Naive thymus-derived CD4-positive, alpha-beta T cell (primary cell): ENCODE measurements around the gene LRRFIP1. TPM values are rescaled to one million over a fixed set of nuclear protein-coding genes. Genes with fewer than 3 reads are reported as not detected.

Source experiments
- ATAC-seq: fragments of 150-1000 bp; cut with Tn5 transposase; 2 replicates; pipeline ENCODE4 v1.10.0; 2021; ENCODE audit warnings: mild to moderate bottlenecking, moderate library complexity
- CTCF ChIA-PET: fragments of 350-600 bp; sonication (Branson Sonifier 250); formaldehyde crosslinking; loops from one replicate; lab custom pipeline; 2021; ENCODE audit warnings: antibody characterized with exemption; lab: Charles Lee
- POLR2A ChIA-PET: fragments of 350-600 bp; sonication (Branson Sonifier 250); formaldehyde crosslinking; loops from one replicate; lab custom pipeline; 2021; ENCODE audit warnings: antibody characterized with exemption, inconsistent platforms; lab: Charles Lee
- DNase-seq, 9 donors: peaks; one replicate each; pipeline versions ENCODE4 v3.0.0 to v3.0.0-alpha.2; 2020 to 2022; ENCODE audit warnings: mixed read lengths in 1 of 9
- H3K27ac ChIP-seq: one replicate; pipeline ENCODE4 v1.7.0; 2013; ENCODE audit warnings: mild to moderate bottlenecking, low read depth, low read length, moderate library complexity
- H3K27me3 ChIP-seq, 2 donors: one replicate each; pipeline ENCODE4 v1.7.0; 2013; ENCODE audit warnings: low read length in 2 of 2, mild to moderate bottlenecking in 2 of 2, moderate library complexity in 2 of 2; ENCODE audit not compliant: control insufficient read depth in 2 of 2, insufficient read depth in 2 of 2
- H3K36me3 ChIP-seq, 3 experiments: 1 replicate in 2 of 3; 2 replicates in 1 of 3; pipeline ENCODE4 v1.7.0; 2013; ENCODE audit warnings: low read length in 3 of 3, mild to moderate bottlenecking in 3 of 3, moderate library complexity in 1 of 3; ENCODE audit not compliant: insufficient read depth in 3 of 3, control insufficient read depth in 2 of 3
- H3K4me1 ChIP-seq, 2 donors: one replicate each; pipeline ENCODE4 v1.7.0; 2013; ENCODE audit warnings: low read length in 2 of 2, mild to moderate bottlenecking in 2 of 2, moderate library complexity in 1 of 2; ENCODE audit not compliant: control insufficient read depth in 2 of 2, insufficient read depth in 2 of 2
- H3K4me3 ChIP-seq: 2 replicates; pipeline ENCODE4 v1.7.0; 2013; ENCODE audit warnings: mild to moderate bottlenecking, low read length
- H3K9me3 ChIP-seq, 3 experiments: 1 replicate in 2 of 3; 2 replicates in 1 of 3; pipeline ENCODE4 v1.7.0; 2013; ENCODE audit warnings: low read length in 3 of 3; ENCODE audit not compliant: control insufficient read depth in 2 of 3
- H3K27ac Mint-ChIP-seq, 9 donors: one replicate each; pipeline ENCODE4 v1.8.0; 2020 to 2022; ENCODE audit warnings: mixed read lengths in 9 of 9, mild to moderate bottlenecking in 8 of 9, moderate library complexity in 5 of 9, inconsistent platforms in 2 of 9
- H3K27me3 Mint-ChIP-seq, 5 donors: one replicate each; pipeline ENCODE4 v1.8.0; 2021 to 2022; ENCODE audit warnings: mixed read lengths in 5 of 5, mild to moderate bottlenecking in 1 of 5
- H3K36me3 Mint-ChIP-seq, 5 donors: one replicate each; pipeline ENCODE4 v1.8.0; 2020 to 2022; ENCODE audit warnings: mixed read lengths in 5 of 5, mild to moderate bottlenecking in 3 of 5, inconsistent platforms in 1 of 5
- H3K4me1 Mint-ChIP-seq, 7 donors: one replicate each; pipeline ENCODE4 v1.8.0; 2020 to 2022; ENCODE audit warnings: mixed read lengths in 7 of 7, mild to moderate bottlenecking in 3 of 7, inconsistent platforms in 1 of 7
- H3K4me3 Mint-ChIP-seq, 10 donors: one replicate each; pipeline ENCODE4 v1.8.0; 2020 to 2022; ENCODE audit warnings: mild to moderate bottlenecking in 10 of 10, mixed read lengths in 10 of 10, moderate library complexity in 6 of 10, inconsistent platforms in 2 of 10
- H3K9me3 Mint-ChIP-seq, 11 donors: one replicate each; pipeline ENCODE4 v1.8.0; 2020 to 2022; ENCODE audit warnings: mixed read lengths in 11 of 11, mild to moderate bottlenecking in 4 of 11, inconsistent platforms in 1 of 11, moderate library complexity in 1 of 11
- intact Hi-C, 2 donors: fragments of 100-400 bp; cut with micrococcal nuclease; formaldehyde crosslinking; loops; one replicate each; pipeline ENCODE4 v1.15.1; 2023
- polyA plus RNA-seq, 2 donors: library from polyadenylated mRNA; unstranded; fragments of 300-500 nt; fragmentation: Illumina TruSeq; gene quantifications; one replicate each; pipeline ENCODE4 v1.2.3, GENCODE V29; 2021
- total RNA-seq, 6 experiments: library from RNA in 5 of 6; stranded (reverse) in 5 of 6; gene quantifications; 1 replicate in 5 of 6; 2 replicates in 1 of 6; pipeline ENCODE4 v1.2.3 and lab custom pipeline; 2021 to 2026

LRRFIP1 gene
- total and polyA plus RNA-seq, 7 experiments from 2014 or later = 82.2 to 257 (median 105) TPM

DNA sequence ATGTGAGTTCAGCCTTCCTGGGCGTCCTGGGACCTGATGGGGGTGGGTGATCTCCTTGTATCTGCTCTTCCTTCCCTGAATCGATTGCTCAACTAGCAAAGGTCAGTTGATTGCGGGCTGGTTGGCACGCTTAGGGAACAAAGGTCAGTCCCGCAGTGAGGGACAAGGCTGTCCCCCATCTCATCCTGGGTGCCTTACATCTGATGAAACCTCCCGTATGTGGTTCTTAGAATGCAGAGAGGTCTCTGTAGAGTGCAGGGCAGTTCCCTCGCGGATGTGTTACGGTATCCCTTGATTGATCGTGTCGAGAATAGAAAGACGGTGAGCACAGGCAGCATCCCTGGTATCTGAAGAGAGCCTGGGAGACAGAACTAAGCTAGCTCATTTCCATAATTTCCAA, 114.8 kb downstream of the LRRFIP1 start:
- DNase-seq (no peak), ATAC-seq (no peak)
- Mint-ChIP-seq H3K27me3 (no peaks in the 10 kb centered on the region), H3K4me1 (peaks cover 38 to 77% (median 65%) of the 10 kb centered on the region in 7 donors), H3K9me3 (no peaks in the 10 kb centered on the region), H3K4me3 (no peak overlapping the region), H3K27ac (peak overlapping the region; percentile 56 to 94 (median 88)), H3K36me3 (peaks cover 4 to 14% (median 5%) of the 10 kb centered on the region in 5 donors)
- Histone ChIP-seq H3K9me3 (no peaks in the 10 kb centered on the region), H3K36me3 (peaks cover 0 to 16% (median 0%) of the 10 kb centered on the region in 3 experiments), H3K4me1 (peaks cover 4 to 8% of the 10 kb centered on the region in 2 donors), H3K27ac (no peak overlapping the region), H3K27me3 (no peaks in the 10 kb centered on the region), H3K4me3 (no peak overlapping the region)
- intact Hi-C loops = loop anchor here in 1 of 2 donors (10.0 kb wide), 1 partner anchor 227 kb away; no protein-coding TSS in a partner anchor
- CTCF ChIA-PET = interaction anchor here (0.5 to 6.2 kb wide), 7 partner anchors 14 to 588 kb away, joined by 3 to 181 read pairs (median 4); no protein-coding TSS in a partner anchor
- POLR2A ChIA-PET = no interaction called here

- H3K9me3 Mint-ChIP-seq = no peaks in the 10 kb centered on the region
- ATAC-seq (no peak), DNase-seq (no peak)
- peaks cover 4 to 14% (median 5%) of the 10 kb centered on the region in 5 donors for H3K36me3 Mint-ChIP-seq
- intact Hi-C loops = loop anchor here in 1 of 2 donors (10.0 kb wide), 1 partner anchor 228 kb away; no protein-coding TSS in a partner anchor
- Histone ChIP-seq H3K4me1 (peaks cover 4 to 8% of the 10 kb centered on the region in 2 donors), H3K27ac (peak overlapping the region; percentile 45), H3K4me3 (no peak overlapping the region), H3K9me3 (no peaks in the 10 kb centered on the region), H3K36me3 (peaks cover 0 to 12% (median 0%) of the 10 kb centered on the region in 3 experiments), H3K27me3 (no peaks in the 10 kb centered on the region)
- H3K4me1 Mint-ChIP-seq = peaks cover 36 to 73% (median 65%) of the 10 kb centered on the region in 7 donors
- H3K27ac Mint-ChIP-seq = peak overlapping the region; percentile 56 to 94 (median 88)
- no peaks in the 10 kb centered on the region for H3K27me3 Mint-ChIP-seq
- peak overlapping the region in 1 of 10 donors; percentile 5 for H3K4me3 Mint-ChIP-seq
- POLR2A ChIA-PET = no interaction called here
- CTCF ChIA-PET = interaction anchor here (0.5 to 6.2 kb wide), 9 partner anchors 15 to 588 kb away, joined by 3 to 181 read pairs (median 4); no protein-coding TSS in a partner anchor
These were observed 115.2 kb downstream of the LRRFIP1 start for GRCh38 chr2:237742614-237743013.

DNA sequence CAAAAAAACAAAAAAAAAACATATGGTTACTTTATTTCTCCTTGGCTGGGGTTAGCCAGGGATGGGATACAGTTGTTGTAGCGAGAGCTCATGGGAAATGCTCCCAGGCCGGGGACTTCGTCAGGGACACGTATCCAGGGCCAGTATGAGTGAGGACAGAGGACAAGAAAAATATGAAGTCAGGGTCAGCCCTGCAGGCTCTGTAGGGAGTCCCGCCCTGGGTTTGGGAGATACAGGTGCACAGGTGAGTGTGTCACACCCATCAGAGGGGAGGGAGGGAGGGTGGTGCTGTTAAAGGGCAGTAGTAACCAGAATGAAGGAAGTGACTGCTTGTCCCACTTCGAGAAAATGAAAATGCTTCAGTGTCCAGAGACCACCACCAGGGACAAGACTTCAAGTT, 115.6 kb downstream of the LRRFIP1 start:
- DNase-seq (no peak), ATAC-seq (no peak)
- Histone ChIP-seq H3K36me3 (peaks cover 0 to 11% (median 3%) of the 10 kb centered on the region in 3 experiments), H3K4me1 (peaks cover 4 to 8% of the 10 kb centered on the region in 2 donors), H3K27ac (peak overlapping the region; percentile 45), H3K27me3 (no peaks in the 10 kb centered on the region), H3K4me3 (no peak overlapping the region), H3K9me3 (no peaks in the 10 kb centered on the region)
- H3K36me3 Mint-ChIP-seq = peaks cover under 1 to 14% (median 5%) of the 10 kb centered on the region in 5 donors
- POLR2A ChIA-PET = interaction anchor here (1.5 kb wide), 1 partner anchor 45 kb away, joined by 3 read pairs; no protein-coding TSS in a partner anchor
- CTCF ChIA-PET = interaction anchor here (0.7 to 6.2 kb wide), 9 partner anchors 15 to 589 kb away, joined by 3 to 181 read pairs (median 4); no protein-coding TSS in a partner anchor
- intact Hi-C loops = loop anchor here in 1 of 2 donors (10.0 kb wide), 1 partner anchor 228 kb away; no protein-coding TSS in a partner anchor
- no peaks in the 10 kb centered on the region for H3K27me3 Mint-ChIP-seq
- no peak overlapping the region for H3K4me3 Mint-ChIP-seq
- peaks cover 32 to 69% (median 61%) of the 10 kb centered on the region in 7 donors for H3K4me1 Mint-ChIP-seq
- H3K9me3 Mint-ChIP-seq = no peaks in the 10 kb centered on the region
- H3K27ac Mint-ChIP-seq = peak overlapping the region; percentile 74 to 94 (median 88)

DNA sequence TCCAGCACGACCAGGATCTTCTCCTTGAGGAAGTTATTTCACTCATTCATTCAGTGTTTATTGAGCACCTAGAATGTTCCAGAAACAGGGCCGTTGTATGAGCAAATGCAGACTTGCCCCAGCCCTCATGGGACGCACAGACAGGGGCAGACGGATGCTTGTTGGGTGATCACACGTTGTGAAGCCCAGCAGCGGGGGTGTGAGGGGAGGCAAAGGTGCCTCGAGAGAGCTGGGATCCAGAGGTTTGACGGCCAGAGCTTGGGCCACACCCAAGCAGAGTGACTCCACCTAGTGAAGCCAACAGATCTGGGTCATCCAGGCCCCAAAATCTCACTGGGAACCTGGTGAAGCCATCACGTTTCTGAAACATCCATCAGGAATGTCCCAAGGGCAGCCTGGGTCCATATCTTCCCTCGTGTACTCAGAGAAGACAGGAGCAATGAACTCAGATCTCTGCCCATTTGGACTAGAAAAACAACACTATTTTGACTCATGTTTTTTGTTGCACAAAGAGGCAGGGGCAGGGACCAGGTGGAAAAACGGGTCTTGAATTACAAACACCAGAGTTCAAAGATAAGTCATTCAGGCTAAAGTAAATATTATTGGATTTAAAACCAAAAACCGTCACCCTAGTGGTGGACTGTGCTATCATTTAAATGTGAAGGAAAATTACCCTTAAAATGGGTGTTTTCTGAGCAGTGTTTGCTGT, 116.3 kb downstream of the LRRFIP1 start:
- Mint-ChIP-seq H3K36me3 (peaks cover 2 to 20% (median 4%) of the 10 kb centered on the region in 5 donors), H3K4me1 (peaks cover 30 to 62% (median 55%) of the 10 kb centered on the region in 7 donors), H3K9me3 (no peaks in the 10 kb centered on the region), H3K27me3 (no peaks in the 10 kb centered on the region), H3K4me3 (peak overlapping the region in 1 of 10 donors; percentile 20), H3K27ac (peak overlapping the region; percentile 67 to 94 (median 86))
- no peaks in the 10 kb centered on the region for H3K27me3 ChIP-seq
- DNase-seq = peak in 1 of 9 donors; percentile 16
- H3K9me3 ChIP-seq = no peaks in the 10 kb centered on the region
- intact Hi-C loops = loop anchor here (2.0 to 10.0 kb wide), 4 partner anchors 47 to 229 kb away; no protein-coding TSS in a partner anchor
- peak; percentile 8 for ATAC-seq
- ChIA-PET POLR2A (interaction anchor here (1.5 kb wide), 1 partner anchor 46 kb away, joined by 3 read pairs; no protein-coding TSS in a partner anchor), CTCF (interaction anchor here (1.1 to 6.2 kb wide), 9 partner anchors 11 to 589 kb away, joined by 3 to 181 read pairs (median 7); no protein-coding TSS in a partner anchor)
- H3K36me3 ChIP-seq = peaks cover 0 to 14% (median 4%) of the 10 kb centered on the region in 3 experiments
- no peak overlapping the region for H3K4me3 ChIP-seq
- H3K27ac ChIP-seq = peak overlapping the region; percentile 45
- peaks cover 4 to 8% of the 10 kb centered on the region in 2 donors for H3K4me1 ChIP-seq

DNA sequence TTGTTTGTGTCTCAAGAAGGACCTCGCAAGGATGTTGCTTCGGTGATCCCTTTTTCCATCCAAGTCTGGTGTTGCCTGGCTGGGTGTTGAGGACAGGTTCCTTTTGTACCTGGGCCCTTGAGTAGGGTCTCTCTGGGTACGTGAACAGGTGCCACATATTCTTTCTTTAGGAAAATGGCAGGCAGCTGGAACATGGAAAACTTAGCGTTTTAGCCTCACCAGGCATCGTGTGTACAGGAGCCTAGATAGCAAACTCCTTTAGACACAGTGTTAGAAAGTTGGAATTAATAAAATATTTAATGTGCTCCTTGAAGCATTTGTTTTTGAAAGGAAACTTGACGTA, 116.9 kb downstream of the LRRFIP1 start:
- Histone ChIP-seq H3K27ac (peak overlapping the region; percentile 44), H3K4me1 (peaks cover 4 to 8% of the 10 kb centered on the region in 2 donors), H3K4me3 (no peak overlapping the region), H3K9me3 (no peaks in the 10 kb centered on the region), H3K27me3 (no peaks in the 10 kb centered on the region), H3K36me3 (peaks cover 4 to 19% (median 4%) of the 10 kb centered on the region in 3 experiments)
- Mint-ChIP-seq H3K9me3 (no peaks in the 10 kb centered on the region), H3K27me3 (no peaks in the 10 kb centered on the region), H3K4me3 (no peak overlapping the region), H3K4me1 (peaks cover 30 to 57% (median 51%) of the 10 kb centered on the region in 7 donors), H3K27ac (peak overlapping the region in 8 of 9 donors; percentile 67 to 94 (median 86)), H3K36me3 (peaks cover 3 to 24% (median 4%) of the 10 kb centered on the region in 5 donors)
- DNase-seq (no peak), ATAC-seq (no peak)
- CTCF ChIA-PET = interaction anchor here (0.6 to 6.2 kb wide), 16 partner anchors 7 to 1775 kb away, joined by 3 to 181 read pairs (median 5); no protein-coding TSS in a partner anchor
- intact Hi-C loops = loop anchor here (2.0 to 10.0 kb wide), 4 partner anchors 47 to 229 kb away; no protein-coding TSS in a partner anchor
- POLR2A ChIA-PET = interaction anchor here (1.5 to 4.4 kb wide), 2 partner anchors 47 to 71 kb away, joined by 3 to 32 read pairs; no protein-coding TSS in a partner anchor
